GM10248 (cell line): ENCODE results near the gene ZNF862.

Experiments
- CTCF ChIA-PET: fragments of 300-600 bp; sonication (Branson Sonifier 250); formaldehyde crosslinking; extraction: SDS; loops from one replicate; lab custom pipeline; 2021; ENCODE audit warnings: antibody characterized with exemption; lab: Yijun Ruan, JAX
- POLR2A ChIA-PET: fragments of 350-650 bp; sonication (Branson Sonifier 250); formaldehyde crosslinking; extraction: SDS; loops from one replicate; lab custom pipeline; 2020; ENCODE audit warnings: antibody characterized with exemption; lab: Yijun Ruan, JAX
- DNase-seq: peaks from one replicate; pipeline ENCODE4 v3.0.0; 2012; ENCODE audit errors: extremely low spot score
- CTCF ChIP-seq: IDR thresholded peaks from 2 replicates; pipeline ENCODE4 v1.5.1; 2012; ENCODE audit warnings: mild to moderate bottlenecking, low read depth; ENCODE audit errors: extremely low read depth, missing control alignments, control extremely low read depth

Gene ZNF862

GRCh38 chr7:149822353-149822943, 15.7 kb upstream of the ZNF862 start:
- ChIA-PET CTCF (interaction anchor here (0.7 to 0.9 kb wide), 2 partner anchors 13 to 17 kb away, joined by 3 read pairs; no protein-coding TSS in a partner anchor), POLR2A (no interaction called here)
- no peak for DNase-seq
- no peak for TF ChIP-seq CTCF

DNA sequence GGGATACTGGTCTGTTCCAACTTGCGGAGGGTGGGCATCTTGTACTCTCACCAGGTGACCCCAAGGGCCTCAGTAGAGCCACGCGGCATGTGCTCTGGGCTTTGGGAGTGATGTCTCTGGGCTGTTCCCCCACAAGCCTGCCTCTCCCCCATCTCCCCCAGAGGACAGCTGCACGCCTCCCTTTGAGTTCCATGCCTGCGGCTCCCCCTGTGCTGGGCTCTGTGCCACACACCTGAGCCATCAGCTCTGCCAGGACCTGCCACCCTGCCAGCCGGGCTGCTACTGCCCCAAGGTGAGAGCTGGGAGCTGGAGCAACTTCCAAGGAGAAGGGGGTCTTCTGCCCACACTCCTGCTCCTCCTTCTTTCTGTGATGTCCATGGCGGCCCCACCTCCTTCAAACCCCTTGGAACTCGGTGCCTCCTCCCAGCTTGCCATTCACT, 15.0 kb upstream of the ZNF862 start:
- ChIA-PET CTCF (interaction anchor here (0.7 to 0.9 kb wide), 2 partner anchors 13 to 16 kb away, joined by 3 read pairs; no protein-coding TSS in a partner anchor), POLR2A (interaction anchor here (0.5 kb wide), 1 partner anchor 550 kb away, joined by 4 read pairs; no protein-coding TSS in a partner anchor)
- no peak for DNase-seq
- TF ChIP-seq CTCF, result no peak

GRCh38 chr7:149823631-149824199, 14.5 kb upstream of the ZNF862 start:
- CTCF ChIA-PET, result interaction anchor here (0.9 kb wide), 1 partner anchor 16 kb away, joined by 3 read pairs; no protein-coding TSS in a partner anchor
- no peak for DNase-seq
- POLR2A ChIA-PET, result interaction anchor here (0.5 kb wide), 1 partner anchor 550 kb away, joined by 4 read pairs; no protein-coding TSS in a partner anchor
- no peak for TF ChIP-seq CTCF

DNA sequence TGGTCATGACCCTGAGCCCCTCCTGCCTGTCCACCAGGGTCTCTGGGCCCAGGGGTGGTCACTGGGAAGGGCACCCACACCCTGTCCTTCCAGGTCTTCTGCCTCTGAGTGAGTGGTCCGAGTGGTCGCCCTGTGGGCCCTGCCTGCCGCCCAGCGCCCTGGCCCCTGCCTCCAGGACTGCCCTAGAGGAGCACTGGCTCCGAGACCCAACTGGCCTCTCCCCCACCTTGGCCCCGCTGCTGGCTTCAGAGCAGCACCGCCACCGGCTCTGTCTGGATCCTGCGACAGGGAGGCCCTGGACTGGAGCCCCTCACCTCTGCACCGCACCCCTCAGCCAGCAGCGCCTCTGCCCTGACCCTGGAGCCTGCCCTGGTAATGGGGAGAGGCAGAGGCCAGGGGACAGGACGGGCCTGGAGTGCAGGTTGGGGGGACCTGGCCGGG, 13.9 kb upstream of the ZNF862 start:
- CTCF ChIA-PET, result no interaction called here
- TF ChIP-seq CTCF, result no peak
- POLR2A ChIA-PET, result no interaction called here
- no peak for DNase-seq

- CTCF ChIA-PET, result interaction anchor here (1.3 kb wide), 1 partner anchor 9 kb away, joined by 3 read pairs; no protein-coding TSS in a partner anchor
- DNase-seq, result no peak
- POLR2A ChIA-PET, result no interaction called here
- TF ChIP-seq CTCF, result no peak
Measured at GRCh38 chr7:149824748-149825566, 13.2 kb upstream of the ZNF862 start.
